Tibial nerve (tissue), 4 donors: Measurements from ENCODE around the gene KCNIP3.
"Not testable (repeated sequence)": the region's sequence is repeated elsewhere in the genome, so short reads cannot be mapped to it uniquely, and the experiment has no call there.

Source experiments
- CTCF ChIP-seq, 5 experiments: fragments of 200-600 bp in 3 of 5; fragments of 450-650 bp in 2 of 5; sonication (generic) in 3 of 5; IDR thresholded peaks; one replicate each; pipeline ENCODE4 v1.5.1; 2016 to 2019; ENCODE audit warnings: antibody characterized with exemption in 5 of 5, mild to moderate bottlenecking in 3 of 5, moderate library complexity in 2 of 5
- EP300 ChIP-seq, 2 donors: sonication (generic); formaldehyde crosslinking; IDR thresholded peaks; one replicate each; pipeline ENCODE4 v1.6.1; 2017; ENCODE audit warnings: antibody characterized with exemption in 2 of 2, mild to moderate bottlenecking in 1 of 2
- POLR2A ChIP-seq, 2 donors: fragments of 450-650 bp; IDR thresholded peaks; one replicate each; pipeline ENCODE4 v1.6.1; 2017; ENCODE audit warnings: antibody characterized with exemption in 2 of 2, mild to moderate bottlenecking in 2 of 2, moderate library complexity in 2 of 2

- TF ChIP-seq CTCF, EP300, POLR2A (IDR thresholded peaks at IDR 0.05): not testable (repeated sequence)
These were observed 130.2 kb downstream of the KCNIP3 start for GRCh38 chr2:95427196-95427867.
